ENCODE results near the gene PLEK2. TPM values are rescaled to one million over a fixed set of nuclear protein-coding genes. Genes with fewer than 3 reads are reported as not detected.
"Not testable (repeated sequence)": the region's sequence is repeated elsewhere in the genome, so short reads cannot be mapped to it uniquely, and the experiment has no call there.

Gene PLEK2
- total RNA-seq, 1 donor from 2014 or later: 2.5 TPM

DNA sequence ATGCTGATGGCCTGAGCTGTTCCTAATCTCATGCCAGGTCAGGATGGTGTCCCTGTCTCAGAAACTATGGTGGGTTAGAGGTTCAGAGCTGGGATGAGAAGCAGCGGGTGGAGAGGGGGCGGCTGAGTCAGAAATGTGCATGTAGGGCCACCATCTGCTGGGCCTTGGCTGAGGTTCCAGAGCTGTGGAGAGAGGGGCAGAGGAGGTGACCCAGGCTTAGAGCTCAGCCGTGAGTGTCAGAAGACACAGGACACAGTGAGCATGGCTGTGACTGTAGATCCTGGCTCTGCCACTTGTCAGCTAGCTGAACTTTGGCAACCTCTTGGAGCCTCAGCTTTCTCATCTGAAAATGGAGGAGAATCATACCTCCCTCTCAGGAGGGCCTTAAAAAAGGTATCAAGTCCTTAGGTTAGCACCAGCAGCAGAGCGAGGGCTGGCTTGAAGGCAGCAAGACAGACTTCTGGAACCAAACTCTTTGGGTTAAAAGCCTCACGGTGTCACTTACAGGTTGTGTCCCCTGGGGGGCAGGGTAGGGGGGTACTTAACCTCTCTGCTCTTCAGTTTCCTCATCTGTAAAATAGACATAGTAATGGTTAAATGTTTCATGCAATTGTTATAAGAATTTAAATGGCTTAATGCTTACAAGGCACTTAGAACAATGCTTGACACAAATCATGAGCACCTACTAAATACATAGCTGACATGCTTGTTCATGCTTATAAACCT is 41.8 kb upstream of the PLEK2 start:
- DNase-seq: no peak
- TF ChIP-seq, protein P1, sequence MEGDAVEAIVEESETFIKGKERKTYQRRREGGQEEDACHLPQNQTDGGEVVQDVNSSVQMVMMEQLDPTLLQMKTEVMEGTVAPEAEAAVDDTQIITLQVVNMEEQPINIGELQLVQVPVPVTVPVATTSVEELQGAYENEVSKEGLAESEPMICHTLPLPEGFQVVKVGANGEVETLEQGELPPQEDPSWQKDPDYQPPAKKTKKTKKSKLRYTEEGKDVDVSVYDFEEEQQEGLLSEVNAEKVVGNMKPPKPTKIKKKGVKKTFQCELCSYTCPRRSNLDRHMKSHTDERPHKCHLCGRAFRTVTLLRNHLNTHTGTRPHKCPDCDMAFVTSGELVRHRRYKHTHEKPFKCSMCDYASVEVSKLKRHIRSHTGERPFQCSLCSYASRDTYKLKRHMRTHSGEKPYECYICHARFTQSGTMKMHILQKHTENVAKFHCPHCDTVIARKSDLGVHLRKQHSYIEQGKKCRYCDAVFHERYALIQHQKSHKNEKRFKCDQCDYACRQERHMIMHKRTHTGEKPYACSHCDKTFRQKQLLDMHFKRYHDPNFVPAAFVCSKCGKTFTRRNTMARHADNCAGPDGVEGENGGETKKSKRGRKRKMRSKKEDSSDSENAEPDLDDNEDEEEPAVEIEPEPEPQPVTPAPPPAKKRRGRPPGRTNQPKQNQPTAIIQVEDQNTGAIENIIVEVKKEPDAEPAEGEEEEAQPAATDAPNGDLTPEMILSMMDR (IDR thresholded peaks at IDR 0.05): no peak

DNA sequence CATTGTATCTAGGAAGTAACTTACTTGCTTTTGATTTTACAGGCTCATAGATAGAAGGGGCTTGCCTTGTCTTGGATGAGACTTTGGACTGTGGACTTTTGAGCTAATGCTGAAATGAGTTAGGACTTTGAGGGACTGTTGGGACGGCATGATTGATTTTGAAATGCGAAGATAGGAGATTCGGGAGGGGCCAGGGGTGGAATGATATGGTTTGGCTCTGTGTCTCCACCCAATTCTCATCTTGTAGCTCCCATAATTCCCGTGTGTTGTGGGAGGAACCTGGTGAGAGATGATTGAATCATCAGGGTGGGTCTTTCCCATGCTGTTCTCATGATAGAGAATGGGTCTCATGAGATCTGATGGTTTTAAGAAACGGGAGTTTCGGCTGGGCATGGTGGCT is 39.7 kb upstream of the PLEK2 start:
- H3K9me3 ChIP-seq; H3K27ac ChIP-seq; ATAC-seq; H3K36me3 ChIP-seq; H3K27me3 ChIP-seq; H3K4me1 ChIP-seq; intact Hi-C loops (cut with DNase I); H3K4me3 ChIP-seq; DNase-seq: not testable (repeated sequence)

More for the DNA sequence above, 41.8 kb upstream of the PLEK2 start:
- no peak overlapping the region for H3K27ac ChIP-seq
- no peaks in the 10 kb centered on the region for H3K9me3 ChIP-seq
- H3K4me1 ChIP-seq: no peaks in the 10 kb centered on the region
- no peak overlapping the region for H3K4me3 ChIP-seq
- no peak for ATAC-seq
- no peaks in the 10 kb centered on the region for H3K27me3 ChIP-seq
- H3K36me3 ChIP-seq: no peaks in the 10 kb centered on the region
- intact Hi-C loops (cut with DNase I): no loop called here

- no peaks in the 10 kb centered on the region for H3K4me1 ChIP-seq
- no peaks in the 10 kb centered on the region for H3K9me3 ChIP-seq
- no peak overlapping the region for H3K27ac ChIP-seq
- intact Hi-C loops (cut with DNase I): no loop called here
- no peaks in the 10 kb centered on the region for H3K27me3 ChIP-seq
- no peak overlapping the region for H3K4me3 ChIP-seq
- no peak for ATAC-seq
- H3K36me3 ChIP-seq: no peaks in the 10 kb centered on the region
- TF ChIP-seq, protein P1 (IDR thresholded peaks at IDR 0.05): no peak
- DNase-seq: no peak
Observed at GRCh38 chr14:67449096-67449495, 37.1 kb upstream of the PLEK2 start.

DNA sequence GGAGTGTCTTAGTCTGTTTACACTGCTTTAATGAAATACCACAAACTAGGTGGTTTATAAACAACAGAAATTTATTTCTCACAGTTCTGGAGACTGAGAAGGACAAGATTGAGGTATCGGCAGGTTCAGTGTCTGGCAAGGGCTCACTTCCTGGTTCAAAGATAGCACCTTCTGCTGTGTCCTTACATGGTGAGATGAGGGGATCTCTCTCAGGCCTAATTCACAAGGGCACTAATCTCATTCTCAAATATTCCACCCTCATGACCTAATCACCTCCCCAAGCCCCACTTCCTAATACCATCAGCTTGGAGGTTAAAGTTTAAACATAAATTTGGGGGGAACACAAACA is 35.0 kb upstream of the PLEK2 start:
- no peaks in the 10 kb centered on the region for H3K27me3 ChIP-seq
- DNase-seq (no peak), ATAC-seq (no peak)
- TF ChIP-seq, protein P1 (IDR thresholded peaks at IDR 0.05): no peak
- no peaks in the 10 kb centered on the region for H3K4me1 ChIP-seq
- no peaks in the 10 kb centered on the region for H3K36me3 ChIP-seq
- intact Hi-C loops (cut with DNase I): no loop called here
- H3K27ac ChIP-seq: no peak overlapping the region
- no peak overlapping the region for H3K4me3 ChIP-seq
- no peaks in the 10 kb centered on the region for H3K9me3 ChIP-seq

- Histone ChIP-seq H3K36me3 (no peaks in the 10 kb centered on the region), H3K4me1 (no peaks in the 10 kb centered on the region), H3K4me3 (no peak overlapping the region), H3K9me3 (no peaks in the 10 kb centered on the region), H3K27ac (no peak overlapping the region), H3K27me3 (no peaks in the 10 kb centered on the region)
- ATAC-seq (no peak), DNase-seq (no peak)
- intact Hi-C loops (cut with DNase I): no loop called here
- TF ChIP-seq, protein P1 (IDR thresholded peaks at IDR 0.05): no peak
Observed at GRCh38 chr14:67446371-67447032, 34.5 kb upstream of the PLEK2 start.

DNA sequence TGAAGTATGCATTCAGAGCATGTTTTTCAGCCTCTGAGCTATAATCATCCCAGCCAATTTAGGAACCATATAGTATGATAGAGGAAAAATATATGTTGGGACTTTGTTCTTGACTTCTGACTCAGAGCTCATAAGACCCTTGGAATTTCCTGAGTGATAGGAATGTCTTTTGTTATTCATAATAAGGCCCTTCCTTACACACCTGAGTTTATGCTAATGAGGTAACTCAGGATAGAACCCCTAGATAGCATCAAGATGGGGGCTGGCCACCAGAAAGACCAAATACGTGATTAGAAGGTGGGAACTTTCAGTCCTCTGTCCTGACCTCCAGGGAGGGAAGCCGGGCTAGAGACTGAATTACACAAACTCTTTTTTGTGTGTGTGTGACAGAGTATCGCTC is 32.4 kb upstream of the PLEK2 start:
- Histone ChIP-seq H3K27me3 (no peaks in the 10 kb centered on the region), H3K27ac (no peak overlapping the region), H3K36me3 (no peaks in the 10 kb centered on the region), H3K9me3 (no peaks in the 10 kb centered on the region), H3K4me3 (no peak overlapping the region), H3K4me1 (no peaks in the 10 kb centered on the region)
- ATAC-seq (no peak), DNase-seq (no peak)
- intact Hi-C loops (cut with DNase I): no loop called here
- TF ChIP-seq, protein P1 (IDR thresholded peaks at IDR 0.05): no peak
